Activated CD8-positive, alpha-beta memory T cell treated with anti-CD3 and anti-CD28 coated beads for 24 hours (primary cell): ENCODE data around the gene ADAP1.
A peak's percentile ranks its signal among the peaks of the same experiment; 100 is the strongest.
"Not testable (repeated sequence)": the region's sequence is repeated elsewhere in the genome, so short reads cannot be mapped to it uniquely, and the experiment has no call there.

Source experiments
- DNase-seq: peaks from one replicate; pipeline ENCODE4 v3.0.0-alpha.2; 2020

Gene ADAP1

DNA sequence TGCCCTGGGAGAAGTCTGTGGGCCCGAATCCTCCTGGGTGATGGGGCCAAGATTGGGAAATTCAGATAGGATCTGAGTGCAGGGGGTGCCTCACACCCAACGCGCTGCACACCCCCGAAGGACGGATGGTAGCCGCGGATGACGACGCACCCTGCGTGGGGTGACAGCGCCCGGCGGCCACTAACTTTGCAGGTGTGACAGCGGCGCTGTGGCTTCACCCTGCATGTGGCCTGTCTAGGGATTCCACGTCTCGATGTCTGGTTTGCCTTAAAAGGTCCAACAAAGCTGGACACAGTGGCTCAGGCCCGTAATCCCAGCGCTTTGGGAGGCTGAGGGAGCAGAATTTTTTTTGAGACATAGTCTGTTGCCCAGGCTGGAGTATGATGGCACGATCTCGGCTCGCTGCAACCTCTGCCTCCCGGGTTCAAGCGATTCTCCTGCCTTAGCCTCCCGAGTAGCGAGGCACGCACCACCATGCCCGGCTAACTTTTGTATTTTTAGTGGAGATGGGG, 18.6 kb downstream of the ADAP1 start:
- DNase-seq = no peak

DNA sequence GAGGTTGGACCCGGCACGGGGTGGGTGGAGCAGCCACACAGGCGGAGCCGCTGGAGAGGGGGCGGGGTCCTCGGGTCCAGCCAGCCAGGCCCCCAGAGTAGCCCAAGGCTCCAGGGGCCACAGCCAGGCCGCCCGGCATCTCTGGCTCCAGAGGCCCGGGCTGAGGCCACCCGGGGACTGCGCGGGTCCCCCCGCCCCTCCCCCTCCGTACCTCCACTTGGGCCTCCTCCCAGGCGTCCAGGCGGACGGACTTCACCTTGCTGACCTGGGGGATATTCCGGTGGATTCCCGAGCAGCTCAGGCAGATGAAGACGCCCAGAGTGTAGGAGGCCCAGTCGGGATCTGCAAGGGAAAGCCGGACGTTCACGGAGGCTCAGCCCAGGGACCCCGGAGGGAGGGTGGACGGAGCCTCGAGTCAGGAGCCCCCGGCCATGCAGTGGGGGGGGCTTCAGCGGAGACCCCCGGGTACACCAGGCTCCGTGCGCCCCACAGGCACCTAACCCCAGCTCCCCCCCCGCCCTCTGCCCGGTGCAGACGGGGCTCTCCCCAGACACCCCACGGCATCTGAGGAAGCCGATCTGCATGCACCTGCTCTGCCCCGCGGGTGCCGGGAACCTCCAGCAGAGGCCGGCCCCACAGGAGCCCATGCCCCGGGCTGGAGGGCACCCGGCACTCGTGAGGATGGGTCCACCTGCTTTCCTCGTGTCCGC, 19.2 kb downstream of the ADAP1 start:
- DNase-seq = no peak

DNA sequence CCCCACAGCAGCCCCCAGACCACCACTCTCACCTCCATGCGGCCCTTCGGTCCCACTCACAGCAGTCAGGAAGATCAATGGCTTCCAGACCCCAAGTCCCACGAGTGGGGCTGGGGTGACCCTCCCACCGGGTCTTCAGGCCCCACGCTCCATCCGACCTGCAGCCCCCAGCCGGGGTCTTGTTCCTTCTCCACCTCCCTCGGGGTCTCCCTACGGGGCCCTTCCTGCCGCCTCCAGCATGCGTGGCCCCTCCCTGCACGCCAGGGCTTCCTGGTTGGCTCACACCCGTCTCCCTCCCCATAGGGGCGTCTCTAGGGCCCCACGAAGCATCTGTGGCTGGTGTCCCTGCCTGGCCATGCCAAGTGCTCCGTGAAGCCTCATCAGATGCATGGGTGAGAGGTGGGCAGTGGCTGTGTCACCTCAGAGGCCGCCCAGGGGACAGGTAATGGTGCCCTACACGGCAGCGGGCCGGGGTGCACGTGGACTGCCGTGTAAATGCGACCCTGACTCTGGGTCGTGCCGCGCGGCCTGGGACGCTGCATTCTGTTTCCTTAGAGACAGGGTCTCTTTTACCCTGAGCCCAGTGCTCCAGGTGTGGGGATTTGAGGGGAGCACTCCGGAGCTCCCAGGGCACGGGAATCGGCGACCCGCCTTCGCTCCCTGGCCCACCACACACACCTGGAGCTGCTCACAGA, 19.9 kb downstream of the ADAP1 start:
- DNase-seq = no peak

DNA sequence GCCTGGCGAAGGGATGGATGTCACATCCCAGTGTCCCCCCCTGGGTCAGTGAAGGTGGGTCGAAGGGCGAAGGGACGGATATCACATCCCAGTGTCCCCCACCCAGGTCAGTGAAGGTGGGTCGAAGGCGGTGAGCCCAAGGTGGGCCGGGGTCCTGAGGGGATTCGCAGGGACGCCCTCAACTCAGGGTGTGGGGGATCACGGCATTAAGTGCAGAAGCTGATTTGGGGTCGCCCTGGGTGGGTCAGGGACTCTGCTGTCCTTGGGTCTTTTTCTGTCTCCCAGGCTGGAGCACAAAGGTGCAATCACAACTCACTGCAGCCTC, 21.9 kb downstream of the ADAP1 start:
- DNase-seq = no peak

DNA sequence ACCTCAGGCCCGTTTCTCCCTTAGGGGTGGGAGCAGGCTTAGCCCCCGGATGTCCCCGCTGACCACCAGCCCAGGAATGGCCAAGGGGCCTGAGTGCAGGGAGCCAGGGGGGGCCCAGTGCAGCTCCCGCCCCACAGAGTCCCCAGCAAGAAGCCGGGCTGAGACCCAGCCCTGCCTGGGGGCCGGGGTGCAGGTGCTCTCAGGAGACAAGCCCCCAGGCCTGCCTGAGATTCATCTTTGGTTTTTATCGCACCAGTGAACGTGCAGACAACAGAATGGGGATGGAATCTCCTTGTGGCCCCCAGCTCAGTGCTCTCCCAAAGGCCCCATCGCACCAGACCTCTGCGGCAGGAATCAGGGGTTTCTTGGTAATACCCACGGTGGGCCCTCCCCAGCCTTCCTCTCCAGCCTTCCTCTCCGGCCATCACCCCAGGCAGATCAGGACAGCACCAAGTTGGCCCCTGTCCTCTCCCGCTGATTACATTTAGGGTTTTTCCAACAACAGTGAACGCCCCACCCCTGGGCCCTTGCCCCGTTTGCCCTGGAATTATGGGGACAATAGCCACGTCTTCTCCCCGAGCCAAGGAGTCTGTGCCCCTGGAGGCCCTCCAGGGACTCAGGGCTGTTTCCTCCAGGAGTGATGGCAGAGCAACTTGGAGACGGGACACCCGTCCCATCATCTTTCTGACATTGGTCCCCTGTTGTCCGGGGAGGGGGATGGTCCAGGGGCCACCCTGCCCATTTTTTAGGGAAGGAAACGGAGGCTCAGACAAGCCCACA, 22.4 kb downstream of the ADAP1 start:
- DNase-seq = no peak

DNA sequence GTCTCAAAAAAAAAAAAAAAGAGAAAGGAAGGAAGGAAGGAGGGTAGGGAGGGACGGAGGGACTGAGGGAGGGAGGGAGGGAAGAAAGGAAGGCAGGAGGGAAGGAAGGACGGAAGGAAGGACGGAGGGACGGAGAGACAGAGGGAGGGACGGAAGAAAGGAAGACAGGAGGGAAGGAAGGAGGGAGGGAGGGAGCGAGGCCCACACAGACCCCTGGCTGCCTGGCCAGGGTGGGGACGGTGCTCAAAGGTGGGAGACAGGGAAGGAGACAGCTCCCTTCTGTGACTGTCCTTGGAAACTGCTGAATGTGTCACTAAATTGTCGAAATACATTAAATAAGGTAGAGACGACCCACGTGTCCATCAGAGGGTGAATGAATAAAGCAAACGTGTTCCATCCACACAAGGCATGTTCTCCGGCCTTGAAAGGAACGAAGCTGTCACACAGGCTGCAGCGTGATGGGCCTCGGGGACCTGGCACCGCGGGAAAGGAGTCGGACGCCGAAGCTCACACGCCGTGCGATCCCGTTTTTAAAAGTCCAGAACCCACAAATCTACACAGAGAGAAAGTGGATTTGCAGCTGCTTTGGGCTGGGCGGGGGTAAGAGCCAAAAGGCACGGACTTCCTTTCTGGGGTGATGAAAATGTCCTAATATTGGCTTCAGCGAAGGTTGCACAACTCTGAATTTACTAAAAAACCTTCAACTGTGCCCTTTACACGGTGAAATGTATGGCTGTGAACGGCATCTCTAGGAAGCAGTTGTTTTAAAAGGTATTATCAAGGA, 23.3 kb downstream of the ADAP1 start:
- DNase-seq = no peak

DNA sequence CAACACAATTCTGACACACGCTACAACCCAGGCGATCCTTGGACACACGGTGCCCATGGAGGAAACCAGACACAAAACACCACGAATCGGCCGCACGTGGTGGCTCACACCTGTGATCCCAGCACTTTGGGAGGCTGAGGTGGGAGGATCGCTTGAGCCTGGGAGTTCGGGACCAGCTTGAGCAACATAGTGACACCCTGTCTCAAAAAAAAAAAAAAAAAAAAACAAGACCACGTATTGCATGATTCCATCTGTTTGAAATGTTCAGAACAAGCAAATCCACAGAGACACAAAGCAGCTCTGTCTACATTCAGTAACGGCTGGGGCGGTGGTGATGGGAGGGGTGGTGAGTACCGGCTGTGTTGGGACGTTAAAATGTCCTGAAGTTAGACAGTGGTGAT, 25.2 kb downstream of the ADAP1 start:
- peak; percentile 60 for DNase-seq

DNA sequence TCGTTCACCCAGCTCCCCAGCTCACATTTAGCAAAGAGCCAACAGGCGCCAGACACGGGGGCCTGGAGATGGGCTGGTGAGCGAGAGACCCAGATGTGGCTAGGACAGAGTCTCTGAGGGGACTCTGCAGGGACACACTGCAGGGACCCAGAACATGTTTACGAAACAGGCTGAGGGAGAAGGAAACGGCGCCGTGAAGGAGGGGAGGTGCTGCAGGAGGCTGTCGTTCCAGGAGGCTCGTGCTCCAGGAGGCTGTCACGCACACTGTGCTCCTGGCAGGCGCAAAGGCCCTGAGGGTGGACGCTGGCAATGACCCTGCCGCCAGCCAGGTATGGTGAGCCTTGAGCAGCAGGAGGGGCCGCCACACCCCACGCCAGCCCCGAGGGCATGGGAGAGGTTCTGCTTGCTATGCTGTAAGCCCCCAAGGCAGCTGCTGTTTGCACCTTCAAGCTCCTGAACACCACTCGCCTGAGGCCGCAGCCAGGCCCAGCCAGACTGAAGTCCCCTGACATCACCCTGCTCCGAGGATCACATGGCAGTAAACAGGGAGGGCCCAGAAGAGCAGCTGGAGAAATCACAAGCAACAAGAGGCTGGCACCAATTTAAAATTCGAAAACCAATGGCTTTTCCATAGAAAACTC, 27.3 kb downstream of the ADAP1 start:
- DNase-seq = no peak

DNA sequence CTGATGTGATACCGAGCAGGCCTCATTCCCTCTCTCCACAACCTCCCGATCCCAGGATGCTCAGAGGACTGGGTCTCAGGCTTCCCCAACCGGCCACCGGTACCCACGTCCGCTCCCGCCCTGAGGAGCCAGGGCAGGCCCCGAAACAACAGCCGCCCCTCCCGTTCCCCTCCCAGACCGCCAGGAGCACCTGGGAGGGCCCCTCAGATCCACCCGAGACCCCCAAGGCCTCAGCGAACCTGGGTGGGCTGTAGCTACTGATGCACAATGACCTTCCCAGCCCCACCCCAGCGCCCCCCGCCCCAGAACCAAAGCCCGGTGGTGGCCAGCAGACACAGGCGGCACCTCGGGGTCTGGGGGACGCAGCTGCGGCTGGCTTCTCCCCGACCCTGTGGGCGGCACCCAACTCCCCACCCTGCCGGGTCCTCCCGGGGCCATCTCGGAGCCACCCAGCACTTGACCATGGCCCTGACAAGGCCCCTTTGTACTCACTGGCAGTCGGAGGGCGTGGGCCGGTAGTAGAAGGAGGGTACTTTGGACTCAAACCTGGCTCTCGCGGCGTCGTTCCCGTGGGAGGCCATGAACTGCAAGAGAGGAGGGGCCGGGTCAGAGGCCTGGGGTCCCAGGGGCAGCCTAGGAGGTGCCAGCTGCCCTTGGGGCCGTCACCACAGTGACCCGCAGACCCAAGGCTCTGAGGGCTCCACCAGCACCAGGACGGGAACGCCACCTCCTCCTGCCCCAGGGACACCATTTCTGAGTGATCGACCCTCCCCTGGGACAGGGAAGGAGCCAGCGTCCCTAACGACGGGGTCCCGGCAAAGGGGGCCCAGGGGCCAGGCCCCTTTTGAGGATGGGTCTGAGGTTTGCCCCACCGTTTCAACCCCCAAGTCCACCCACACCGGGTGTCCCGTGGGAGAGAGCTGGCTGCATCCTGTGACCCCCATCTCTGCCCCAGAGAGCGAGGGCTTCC, 28.1 kb downstream of the ADAP1 start:
- no peak for DNase-seq

DNA sequence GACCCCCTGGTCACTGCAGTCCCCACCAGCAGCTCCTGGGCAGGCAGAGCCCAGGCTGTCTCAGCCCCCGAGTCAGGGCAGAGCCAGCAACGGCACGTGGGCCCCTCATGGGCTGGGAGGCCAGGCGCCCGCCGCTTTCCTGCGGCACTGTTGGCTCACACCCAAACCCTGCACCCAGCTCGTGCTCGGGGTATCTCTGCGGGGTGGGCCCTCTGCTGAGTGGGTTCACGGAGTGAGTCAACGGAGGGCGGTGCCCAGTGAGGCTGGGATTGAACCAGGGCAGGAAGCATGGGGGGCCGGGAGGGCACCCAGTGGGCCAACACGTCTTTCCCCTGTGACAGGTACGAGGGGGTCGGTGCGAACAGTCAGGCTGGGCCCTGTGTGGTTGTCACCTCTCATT, 28.9 kb downstream of the ADAP1 start:
- peak; percentile 93 for DNase-seq

DNA sequence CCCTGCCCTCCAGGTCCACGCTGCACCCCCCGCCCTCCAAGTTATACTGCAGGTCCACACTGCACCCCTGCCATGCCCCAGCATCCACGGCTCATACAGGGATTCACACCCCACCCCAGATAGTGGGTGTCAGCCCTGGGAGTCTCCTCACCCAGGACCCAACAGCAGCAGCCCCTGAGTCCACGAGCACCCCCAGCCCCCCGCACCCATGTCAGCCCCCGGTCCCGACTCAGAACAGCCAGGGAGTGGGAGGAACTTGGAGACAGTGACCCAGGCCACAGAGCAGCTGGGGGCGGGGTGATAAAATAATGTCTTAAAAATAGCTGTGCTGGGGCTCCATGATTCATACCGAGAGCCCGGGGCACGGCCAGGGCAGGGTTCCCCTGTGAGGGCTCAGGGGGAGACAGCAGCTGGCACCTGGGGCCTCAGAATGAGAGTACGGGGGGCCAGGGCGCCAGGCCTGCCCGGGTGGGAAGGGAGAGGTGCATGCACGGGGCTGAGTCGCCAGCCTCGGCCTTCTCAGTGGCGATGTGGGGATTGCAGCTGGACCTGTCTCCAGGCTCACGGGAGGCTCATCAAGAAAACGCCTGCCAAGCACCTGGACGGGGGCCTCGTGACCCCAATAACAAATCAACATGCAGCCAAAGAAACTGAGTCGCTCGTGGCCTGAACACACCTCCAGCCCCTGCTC, 29.8 kb downstream of the ADAP1 start:
- peak; percentile 92 for DNase-seq

DNA sequence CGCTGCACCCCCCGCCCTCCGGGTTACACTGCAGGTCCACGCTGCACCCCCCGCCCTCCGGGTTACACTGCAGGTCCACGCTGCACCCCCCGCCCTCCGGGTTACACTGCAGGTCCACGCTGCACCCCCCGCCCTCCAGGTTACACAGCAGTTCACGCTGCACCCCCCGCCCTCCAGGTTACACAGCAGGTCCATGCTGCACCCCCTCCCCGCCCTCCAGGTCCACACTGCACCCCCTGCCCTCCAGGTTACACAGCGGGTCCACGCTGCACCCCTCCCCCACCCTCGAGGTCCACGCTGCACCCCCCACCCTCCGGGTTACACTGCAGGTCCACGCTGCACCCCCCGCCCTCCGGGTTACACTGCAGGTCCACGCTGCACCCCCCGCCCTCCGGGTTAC, 30.4 kb downstream of the ADAP1 start:
- not testable (repeated sequence) for DNase-seq

DNA sequence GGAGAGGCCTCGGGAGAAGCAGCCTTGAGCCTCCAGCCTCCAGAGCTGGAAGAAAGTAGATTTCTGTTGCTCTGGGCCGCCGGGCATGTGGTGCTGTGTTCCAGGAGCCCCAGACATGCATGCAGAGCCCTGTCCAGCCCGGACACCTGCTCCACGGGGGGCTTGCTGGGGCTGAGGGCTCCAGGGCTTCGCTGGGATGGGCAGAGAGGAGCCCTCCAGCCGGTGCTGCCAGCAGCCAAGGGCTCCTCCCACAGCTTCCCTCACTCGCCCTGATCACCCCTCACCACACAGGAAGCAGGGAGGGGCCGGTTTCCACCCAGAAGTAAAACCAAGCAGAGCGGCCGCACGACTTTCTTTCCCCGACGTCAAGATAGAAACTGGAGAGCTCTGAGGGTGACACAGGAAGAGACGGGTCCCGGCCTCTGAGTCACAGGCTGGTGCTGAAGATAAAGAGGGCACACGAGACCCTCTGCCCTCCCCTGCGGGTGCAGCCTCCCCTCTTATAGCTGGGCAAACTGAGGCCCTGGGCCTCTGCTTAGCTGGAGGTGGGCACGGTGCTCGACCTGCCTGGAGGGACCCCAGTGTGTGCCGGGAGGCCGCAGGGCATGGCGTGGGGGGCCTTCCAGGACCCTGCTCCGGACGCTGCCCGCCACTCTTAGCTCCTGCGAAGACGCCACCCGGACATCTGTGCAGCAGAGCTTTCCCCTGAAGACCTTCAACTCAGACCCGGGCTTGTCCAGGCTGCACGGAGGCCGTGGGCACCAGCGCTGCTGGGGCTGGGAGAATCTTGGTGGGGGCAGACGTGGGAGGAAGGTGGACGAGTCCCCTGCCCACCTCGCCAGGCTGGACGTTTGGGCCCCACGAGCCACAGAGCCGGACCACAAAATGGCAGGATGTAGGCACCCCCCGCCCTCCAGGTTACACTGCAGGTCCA, 31.1 kb downstream of the ADAP1 start:
- peak; percentile 95 for DNase-seq

DNA sequence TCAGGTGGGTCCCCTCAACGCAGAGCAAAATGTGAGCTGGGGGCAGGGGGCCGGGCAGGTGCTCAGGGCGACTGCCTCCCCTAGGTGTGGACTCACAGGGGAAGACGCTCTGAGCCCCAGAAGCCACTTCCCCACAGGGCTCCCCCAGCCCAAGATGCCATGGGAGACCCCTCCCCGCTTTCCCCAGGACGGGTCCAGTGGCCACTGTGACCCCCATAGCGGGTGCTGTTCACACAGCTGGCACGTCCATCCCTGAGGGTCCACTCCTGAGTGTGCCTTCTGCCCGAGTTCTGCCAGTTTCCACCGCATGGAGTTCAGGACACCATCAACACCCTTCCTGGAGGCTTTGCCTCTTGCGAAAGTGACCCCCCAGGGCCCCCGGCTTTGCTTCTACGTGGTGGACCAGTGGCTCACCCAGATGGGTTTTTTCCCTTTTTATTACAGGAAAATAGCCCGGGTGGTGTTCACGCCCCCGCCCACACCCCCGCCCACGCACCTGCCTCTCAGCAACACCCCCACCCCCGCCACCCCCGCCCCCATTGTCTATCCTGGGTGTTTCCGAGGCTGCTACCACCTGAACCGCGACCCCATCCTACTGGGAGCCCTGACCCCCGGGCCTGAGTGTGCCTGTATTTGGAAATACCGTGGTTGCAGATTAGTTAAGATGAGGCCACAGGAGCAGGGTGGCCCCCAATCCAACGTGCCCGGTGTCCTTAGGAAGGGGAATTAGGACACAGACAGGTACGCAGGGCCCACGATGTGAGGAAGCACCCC, 32.0 kb downstream of the ADAP1 start:
- DNase-seq = peak; percentile 87

DNA sequence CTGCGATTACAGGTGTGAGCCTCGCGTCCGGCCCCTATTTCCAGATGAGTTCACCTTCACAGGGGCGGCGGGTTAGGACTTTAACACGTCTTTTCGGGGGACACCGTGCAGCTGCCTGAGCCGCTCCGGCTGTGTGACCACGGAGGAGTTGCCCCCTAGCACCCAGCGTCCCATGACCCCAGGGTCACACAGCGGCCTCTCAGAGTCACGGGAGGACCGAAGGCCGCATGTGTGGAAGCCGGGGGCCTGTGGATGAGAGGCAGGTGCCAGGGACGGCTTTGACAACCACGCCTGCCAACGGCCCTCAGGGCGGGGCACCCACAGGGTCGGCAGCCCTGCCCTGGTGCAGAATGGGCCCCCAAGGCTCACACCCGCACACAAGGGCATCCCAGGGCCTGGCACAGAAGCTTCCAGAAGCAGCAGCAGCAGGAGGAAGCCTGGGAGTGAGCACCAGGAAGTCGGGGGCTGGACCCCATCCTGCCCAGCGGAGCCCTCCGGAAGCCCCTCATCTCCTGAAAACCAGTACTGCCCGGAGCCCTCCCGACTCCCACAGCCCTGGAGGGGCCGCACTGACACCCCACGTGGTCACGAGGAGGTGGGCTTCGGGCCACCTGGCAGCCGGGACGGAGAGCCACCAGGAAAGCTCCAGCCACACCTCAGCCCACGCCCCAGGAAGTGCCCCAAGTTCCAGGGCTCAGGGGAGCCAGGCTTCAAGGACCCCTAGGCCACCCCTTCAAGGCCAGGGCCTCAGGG, 32.7 kb downstream of the ADAP1 start:
- peak; percentile 79 for DNase-seq

DNA sequence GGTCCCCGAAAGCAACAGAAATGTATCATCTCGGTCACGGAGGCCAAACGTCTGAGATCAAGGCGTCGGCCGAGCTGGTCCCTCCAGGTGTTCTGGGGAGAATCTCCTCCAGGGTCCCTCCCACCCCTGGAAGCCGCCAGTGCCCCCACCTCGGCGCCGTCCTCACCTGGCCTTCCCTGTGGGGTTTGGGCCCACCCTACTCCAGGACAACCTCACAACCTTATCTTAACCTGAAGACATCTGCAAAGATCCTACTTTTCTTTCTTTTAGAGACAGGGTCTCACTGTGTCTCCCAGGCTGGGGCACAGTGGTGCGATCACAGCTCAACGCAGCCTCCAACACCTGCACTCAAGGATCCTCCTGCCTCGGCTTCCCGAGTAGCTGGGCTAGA, 33.4 kb downstream of the ADAP1 start:
- no peak for DNase-seq

DNA sequence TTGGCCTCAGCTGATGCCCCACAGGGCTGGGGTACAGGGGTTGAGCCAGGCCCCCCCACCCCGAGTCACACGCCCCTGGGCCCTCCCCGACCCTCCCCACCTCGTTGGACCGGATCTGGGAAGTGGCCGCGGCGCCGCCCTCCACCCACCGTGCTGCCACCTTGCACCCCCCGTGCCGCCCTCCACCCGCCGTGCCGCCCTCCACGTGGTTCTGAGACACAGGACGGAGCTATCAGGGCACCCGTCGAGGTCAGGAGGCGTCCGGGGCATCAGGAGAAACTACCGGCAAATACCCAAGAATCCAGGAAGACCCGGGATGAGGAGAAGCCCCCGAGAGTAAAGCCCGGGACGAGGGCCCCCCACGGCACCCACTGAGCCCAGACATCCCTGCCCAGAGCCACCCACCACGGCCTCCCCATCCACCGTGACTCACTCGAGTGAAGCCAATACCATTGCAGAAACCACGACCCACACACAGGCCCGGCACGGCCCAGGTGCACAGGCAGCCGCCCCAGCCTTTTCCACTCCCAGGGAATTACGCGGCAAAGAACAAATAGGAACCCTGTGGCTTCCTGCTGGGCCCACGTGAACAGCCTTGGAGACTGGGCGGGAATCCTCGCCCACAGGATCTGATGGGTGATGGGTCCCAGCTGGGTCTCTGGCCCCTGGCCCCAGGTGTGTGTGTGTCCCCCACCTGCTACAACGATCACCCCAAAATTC, 34.0 kb downstream of the ADAP1 start:
- peak; percentile 76 for DNase-seq
